Measurements from ENCODE around the gene LRCH1.
A peak's percentile ranks its signal among the peaks of the same experiment; 100 is the strongest.

The LRCH1 gene

DNA sequence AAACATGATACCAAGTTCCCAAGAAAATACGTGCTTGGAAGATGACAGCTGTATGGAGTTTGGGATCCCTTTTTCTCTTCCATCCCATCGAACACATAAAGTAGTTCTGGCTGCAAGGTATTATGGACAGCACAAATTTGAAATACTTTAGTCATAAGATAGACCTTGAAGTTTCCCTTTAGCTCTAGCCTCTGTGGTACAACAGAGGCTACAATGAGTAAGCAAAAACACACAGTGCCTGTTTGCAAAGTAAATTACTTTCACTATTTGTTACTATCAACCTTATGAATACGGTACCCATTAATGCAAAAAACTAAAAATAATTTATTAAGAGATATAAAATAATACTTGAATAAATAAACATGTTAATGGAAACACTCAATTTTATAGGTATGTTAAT is 21.0 kb upstream of the LRCH1 start:
- DNase-seq (ENCODE audit: low read depth in 1 of 2, low spot score in 1 of 2): no peak

DNA sequence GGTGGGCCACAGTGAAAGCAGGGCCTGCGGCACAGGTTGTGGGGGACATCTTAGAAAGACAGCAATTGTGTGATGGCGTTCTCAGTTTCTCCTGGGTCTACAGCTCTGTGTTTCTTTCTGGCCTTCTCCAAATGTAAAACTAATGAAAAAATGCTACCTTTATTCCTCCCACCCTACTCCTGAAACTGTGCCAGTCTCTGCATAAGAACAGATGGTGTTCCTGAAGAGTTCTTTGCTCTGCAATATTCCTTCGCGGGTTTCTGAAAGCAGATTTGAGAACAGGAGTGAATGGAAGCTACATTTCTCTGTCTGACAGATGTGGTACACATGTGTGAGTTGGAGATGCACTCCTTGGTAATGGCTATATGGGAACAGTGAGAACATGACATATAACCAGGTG is 18.0 kb upstream of the LRCH1 start:
- DNase-seq (ENCODE audit: low read depth in 1 of 2, low spot score in 1 of 2): no peak

DNA sequence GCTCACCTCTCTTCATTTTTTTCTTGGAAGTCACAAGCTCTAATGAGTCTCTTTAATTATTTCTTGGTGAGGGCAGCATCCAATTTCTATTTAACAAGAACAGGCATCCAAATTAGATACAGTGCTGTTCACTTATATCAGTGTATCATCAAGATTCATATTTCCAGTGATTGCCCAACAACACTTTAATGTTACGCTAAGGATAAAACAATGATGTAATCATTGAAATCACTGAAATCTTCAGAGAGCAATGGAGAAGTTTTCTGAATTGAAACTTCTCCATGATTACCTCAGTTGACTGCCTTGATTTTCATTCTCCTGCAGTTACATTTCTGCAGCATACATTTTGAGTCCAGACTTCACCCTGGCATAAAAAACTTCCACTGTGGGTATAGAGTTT is 17.1 kb upstream of the LRCH1 start:
- no peak for DNase-seq (ENCODE audit: low read depth in 1 of 2, low spot score in 1 of 2)

DNA sequence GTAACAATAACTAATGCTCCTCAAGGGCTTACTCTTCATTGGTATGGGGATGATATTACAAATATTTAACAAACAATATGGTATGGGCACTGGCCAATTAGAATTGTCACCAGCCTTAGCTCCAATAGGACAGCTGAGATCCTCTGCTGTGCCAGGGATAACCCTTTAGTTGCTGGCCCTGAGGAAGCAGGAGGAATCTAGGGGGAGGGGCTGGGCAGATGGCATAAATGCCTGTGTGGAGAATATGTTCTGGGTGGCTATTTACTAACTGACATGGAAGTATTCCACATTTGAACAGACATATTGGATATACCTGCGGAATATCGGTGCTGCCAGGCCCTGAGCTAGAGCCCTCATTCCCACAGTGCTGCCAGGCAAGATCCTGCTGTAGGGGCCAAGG is 16.6 kb upstream of the LRCH1 start:
- DNase-seq (ENCODE audit: low read depth in 1 of 2, low spot score in 1 of 2): no peak

DNA sequence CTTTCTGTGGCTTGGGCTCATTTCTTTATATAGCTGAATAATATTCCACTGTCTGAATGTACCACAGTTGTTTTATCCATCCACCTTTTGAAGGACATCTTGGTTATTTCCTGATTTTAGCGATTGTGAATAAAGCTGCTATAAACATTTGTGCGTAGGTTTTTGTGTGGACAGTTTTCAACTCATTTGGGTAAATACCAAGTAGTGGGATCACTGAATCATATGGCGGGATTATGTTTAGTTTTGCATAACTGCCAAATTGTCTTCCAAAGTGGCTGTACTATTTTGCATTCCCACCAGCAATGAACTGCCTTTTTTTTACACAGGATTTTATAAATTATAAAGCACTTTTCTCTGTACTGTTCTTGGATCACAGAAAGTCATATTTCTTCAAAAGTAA is 13.7 kb upstream of the LRCH1 start:
- DNase-seq (ENCODE audit: low read depth in 1 of 2, low spot score in 1 of 2): no peak

DNA sequence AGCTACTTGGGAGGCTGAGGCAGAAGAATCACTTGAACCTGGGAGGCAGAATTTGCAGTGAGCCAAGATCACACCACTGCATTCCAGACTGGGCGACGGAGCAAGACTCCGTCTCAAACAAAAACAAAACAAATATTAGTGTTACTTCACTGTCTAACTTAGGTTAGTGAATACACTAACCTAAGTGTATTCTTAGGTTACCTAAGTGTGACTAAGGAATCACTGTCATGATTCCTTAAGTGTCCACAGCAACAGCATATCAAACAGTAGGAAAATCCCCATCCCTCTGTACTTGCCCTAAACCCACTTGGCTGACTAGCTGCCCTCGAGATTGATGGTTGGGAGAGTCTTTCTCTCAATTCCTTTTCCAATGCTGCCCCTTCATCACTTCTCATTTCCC is 11.8 kb upstream of the LRCH1 start:
- DNase-seq (ENCODE audit: low read depth in 1 of 2, low spot score in 1 of 2): no peak

DNA sequence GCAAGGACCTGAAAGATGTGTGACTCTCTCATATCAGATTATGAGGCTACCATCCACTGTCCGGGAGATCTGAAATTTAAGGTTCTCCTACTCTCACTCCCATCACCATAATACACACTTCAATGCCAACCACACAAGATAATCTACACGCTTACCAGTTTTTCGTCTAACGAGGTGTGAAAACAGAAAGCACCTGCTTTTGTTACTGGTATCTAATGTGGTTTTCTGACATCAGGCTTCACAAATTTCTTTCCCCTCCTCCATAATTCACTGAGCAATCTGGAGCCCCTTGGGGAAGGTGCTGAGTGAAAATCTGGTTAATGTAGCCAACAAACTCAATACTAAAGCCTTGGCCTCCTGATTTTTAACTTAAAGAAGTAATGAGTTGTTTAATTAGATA is 10.1 kb upstream of the LRCH1 start:
- DNase-seq (ENCODE audit: low read depth in 1 of 2, low spot score in 1 of 2): no peak

DNA sequence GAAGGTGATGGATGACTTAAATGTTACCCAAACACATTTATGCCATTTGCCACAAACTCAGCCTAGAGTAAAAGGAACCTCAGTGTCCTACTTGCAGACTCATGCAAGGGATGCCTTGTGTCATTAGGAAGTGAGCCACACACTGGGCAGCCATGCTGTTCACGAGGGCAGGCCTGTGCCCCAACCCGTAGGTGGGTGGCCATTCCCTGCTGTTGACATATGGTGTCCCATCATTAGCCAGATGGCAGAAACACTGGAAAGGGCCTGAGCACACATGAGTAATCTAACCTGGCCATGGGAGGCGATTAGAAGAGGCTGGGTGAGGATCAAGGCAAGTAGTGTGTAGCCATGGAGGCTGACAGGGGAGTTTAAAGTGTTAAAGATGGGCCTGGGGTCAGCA is 9.7 kb upstream of the LRCH1 start:
- DNase-seq (ENCODE audit: low read depth in 1 of 2, low spot score in 1 of 2): no peak

DNA sequence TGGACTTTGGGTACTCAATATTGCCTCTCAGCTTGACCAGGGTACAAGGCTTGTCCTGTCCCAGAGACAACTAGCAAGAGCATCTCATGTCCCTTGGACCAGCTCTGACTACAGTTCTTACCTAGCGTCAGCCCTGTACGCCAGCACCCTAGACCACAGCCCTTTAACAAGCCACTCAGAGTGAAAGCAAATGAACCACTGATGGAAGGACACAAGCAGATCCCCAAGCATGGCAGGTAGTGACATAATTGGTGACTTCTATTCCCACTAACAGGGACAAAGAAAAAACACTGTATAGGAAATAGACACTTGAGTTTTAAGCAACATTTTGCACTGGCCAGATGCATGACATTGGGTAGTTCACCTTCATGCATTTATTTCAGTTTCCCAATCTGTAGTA is 8.8 kb upstream of the LRCH1 start:
- DNase-seq (ENCODE audit: low read depth in 1 of 2, low spot score in 1 of 2): no peak

DNA sequence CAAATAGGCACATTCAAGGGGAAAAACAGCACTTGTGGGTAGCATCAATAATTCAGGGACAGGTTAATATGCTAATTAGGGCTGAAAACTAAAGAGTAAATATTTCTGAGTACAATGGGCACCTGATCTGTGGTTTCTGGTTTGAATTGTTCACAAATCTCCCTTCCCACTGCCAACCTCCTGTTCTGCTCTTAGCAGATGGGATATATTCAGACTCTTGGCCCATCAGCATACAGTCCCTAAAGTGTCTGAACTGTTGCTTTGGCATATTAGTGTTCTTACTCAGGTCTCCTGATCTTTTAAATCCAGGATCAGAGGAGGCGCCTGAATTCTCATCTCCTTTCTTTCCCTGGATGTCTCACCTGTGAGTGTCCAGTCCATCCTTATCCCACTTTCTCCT is 8.2 kb upstream of the LRCH1 start:
- no peak for DNase-seq (ENCODE audit: low read depth in 1 of 2, low spot score in 1 of 2)

DNA sequence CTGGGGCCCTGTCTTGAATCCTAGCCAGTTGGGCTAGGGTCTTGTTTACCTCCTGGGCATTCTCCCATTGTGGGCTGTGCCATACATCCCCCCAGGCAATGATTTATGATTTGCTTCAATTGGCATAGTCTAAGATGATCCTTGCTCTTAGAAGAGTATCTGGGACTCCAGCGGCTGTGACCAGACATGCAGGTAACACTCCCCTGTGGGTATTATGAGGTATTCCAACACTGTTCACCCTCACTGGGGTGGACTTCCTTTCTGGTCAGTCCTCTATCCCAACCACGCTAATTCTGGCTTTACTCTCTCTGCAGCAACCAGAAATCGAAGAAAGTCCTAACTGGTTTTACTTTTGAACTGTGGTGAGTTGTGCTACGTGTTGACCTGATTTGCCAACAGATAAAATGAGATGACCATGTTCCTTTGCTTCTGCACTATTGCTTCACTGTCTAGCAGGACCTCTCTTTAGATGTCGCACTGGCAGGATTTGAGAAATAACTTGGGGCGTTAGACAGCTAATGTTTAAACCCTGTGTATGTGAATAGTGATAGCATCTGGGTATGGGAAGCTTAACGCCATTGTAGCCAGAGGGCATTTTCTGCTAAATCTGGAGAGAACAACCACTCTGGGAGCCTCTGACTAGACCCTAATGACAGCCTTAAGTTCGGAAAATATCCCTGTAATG is 6.7 kb upstream of the LRCH1 start:
- DNase-seq (ENCODE audit: low read depth in 1 of 2, low spot score in 1 of 2): no peak

DNA sequence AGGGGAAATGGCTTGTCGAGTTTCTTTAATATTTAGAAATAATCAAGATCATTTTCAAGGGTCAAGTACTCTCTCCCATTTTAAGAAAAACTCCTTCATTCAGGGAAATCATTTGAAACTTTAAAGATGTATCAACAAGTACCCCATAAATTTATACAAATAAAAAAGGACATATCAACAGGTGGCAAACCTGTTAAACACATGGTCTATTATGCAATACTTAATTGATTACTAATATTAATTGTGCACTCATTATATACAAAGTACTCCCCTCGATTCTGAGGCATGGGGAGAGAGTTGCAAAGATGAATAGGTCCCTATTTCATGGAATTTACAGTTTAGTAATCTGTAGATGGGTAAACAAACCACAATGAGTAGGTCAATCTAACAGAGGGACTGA is 2.1 kb upstream of the LRCH1 start:
- DNase-seq (ENCODE audit: low read depth in 1 of 2, low spot score in 1 of 2): no peak

DNA sequence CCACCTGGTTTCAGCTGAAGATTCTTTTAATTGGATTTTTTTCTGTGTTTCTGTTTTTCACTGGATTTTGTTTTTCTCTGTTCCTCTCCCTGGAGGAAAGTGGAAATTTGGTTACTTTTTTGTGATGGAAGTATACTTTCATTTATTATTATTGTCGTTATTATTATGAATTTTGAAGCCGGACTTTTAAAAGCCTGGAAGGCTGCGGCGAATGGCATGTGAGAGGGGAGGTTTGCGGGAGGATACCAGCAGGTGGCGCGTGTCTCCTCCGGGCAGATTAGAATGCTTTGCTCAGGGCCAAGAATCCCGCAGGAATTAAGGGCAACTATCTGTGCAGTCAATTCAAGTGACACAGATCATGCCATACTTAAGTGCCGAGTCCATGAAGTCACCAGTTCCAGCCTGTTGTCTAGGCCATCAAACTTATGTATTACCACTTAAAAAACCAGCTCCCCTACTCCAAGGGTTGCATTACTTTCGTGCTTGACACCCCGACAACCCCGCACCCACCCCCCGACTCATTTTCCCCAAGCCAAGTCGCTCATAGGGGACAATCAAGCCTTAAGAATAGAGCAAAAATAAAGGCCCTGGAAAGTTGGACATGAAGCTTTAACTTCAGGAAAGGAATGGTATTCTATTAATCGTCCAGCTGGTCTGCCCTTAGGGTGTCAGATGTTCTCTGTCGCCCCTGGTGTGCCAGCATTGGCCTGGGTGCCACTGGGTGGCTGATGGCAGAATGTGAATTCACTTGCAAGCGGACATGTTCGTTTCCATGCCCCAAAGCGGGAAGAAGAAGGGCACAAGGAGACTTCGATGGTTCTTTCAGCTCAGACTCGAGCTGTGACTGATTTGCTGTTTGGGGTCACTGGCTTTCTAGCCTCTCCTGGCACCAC is 1.3 kb upstream of the LRCH1 start:
- peak; percentile 32 to 41 for DNase-seq (ENCODE audit: low read depth in 1 of 2, low spot score in 1 of 2)

DNA sequence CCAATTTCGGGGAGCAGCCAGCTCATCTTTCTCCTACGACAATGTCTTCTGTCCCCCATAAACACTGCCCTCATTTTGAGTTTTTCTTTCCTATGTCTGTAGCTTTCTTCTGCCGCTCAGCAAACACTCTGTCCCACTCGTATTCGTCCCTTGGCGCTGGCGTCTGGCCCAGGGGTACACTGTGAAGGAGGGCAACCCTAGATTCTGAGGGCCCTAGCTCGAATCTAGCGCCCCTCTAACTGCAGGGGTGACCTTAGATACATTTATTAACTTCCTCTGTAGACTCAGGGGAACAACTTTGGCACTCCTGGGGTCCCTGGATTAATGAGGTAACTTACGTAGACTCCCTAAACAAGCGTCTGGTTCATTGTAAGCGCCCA is 677 bp upstream of the LRCH1 start:
- DNase-seq (ENCODE audit: low read depth in 1 of 2, low spot score in 1 of 2): no peak

DNA sequence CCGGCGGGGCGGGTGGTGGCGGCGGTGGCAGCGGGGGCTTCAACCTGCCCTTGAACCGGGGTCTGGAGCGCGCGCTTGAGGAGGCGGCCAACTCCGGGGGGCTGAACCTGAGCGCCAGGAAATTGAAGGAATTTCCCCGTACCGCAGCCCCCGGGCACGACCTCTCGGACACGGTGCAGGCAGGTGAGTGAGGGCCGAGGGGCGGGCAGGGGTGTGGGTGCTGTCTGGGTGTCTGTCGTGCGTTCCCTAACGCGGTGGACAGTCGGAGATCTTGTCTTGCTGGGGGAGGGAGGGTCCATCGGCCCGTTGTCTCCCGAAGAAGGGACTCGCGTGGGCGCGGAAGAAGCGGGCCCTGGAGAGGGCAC is 533 bp downstream of the LRCH1 start:
- DNase-seq (ENCODE audit: low read depth in 1 of 2, low spot score in 1 of 2): no peak

DNA sequence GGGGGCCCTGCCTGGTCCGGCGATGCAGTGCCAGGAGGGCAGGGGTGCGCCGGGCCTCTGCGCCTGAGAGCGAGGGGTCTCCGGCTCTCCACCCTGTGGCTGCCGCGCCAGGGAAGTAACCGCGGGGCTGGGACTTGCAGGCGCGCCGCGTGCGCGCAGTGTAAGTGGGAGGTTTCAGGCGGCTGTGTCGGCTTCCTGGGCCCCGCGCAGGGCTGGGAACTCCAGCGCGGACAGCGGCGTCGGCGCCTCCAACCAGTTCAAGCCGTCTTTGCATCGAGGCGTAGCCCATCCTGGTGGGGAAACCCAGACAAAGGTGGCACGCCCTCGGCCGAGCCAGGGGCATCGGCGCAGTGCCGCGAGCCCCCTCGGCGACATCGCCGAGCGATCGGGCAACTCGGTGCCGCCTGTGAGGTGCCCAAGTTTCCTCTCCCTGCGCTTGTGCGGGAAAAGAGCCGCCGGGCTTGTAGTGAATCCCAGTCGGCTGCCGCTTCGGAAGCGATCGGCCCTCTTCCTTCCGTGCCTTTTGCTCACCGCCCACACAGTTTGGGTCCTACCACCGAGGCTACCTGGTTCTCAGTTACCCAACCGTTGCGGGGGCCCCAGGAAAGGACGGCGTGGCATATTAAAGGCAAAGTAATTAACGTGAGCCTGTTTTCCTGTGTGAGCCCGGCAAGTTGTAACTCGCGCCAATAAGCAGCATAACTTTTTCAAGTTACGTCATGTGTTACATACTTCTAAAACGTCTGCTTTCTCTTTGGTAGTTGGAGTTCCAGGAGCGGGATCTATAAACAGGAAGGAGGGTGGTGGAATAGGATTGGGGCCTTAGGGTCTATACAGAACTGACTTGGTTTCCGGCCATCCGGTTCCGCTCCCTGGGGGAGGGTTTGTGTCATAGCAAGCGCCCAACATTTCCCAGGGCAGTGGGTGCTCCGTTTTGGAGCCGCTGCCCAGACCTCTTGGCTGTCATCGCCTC is 1.2 kb downstream of the LRCH1 start:
- peak; percentile 50 to 52 for DNase-seq (ENCODE audit: low read depth in 1 of 2, low spot score in 1 of 2)

DNA sequence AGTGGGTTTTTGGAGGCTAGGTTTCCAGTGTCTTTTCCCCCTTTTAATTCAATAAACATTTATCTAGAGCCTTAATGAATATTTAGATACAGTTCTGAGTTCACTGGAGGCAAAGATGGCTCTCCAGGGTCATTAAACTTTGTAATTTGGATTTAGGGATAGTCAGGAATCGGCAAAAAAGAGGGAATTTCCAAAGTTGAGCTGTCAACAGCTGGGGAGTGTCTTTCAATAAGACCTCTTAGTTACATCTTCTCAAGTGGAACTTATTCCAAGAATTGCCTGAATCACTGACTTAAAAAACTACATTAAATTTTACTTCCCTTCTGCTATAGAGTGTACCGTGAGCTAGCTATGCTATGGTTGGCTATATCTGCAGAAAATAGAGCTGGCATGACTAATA is 2.0 kb downstream of the LRCH1 start:
- no peak for DNase-seq (ENCODE audit: low read depth in 1 of 2, low spot score in 1 of 2)

DNA sequence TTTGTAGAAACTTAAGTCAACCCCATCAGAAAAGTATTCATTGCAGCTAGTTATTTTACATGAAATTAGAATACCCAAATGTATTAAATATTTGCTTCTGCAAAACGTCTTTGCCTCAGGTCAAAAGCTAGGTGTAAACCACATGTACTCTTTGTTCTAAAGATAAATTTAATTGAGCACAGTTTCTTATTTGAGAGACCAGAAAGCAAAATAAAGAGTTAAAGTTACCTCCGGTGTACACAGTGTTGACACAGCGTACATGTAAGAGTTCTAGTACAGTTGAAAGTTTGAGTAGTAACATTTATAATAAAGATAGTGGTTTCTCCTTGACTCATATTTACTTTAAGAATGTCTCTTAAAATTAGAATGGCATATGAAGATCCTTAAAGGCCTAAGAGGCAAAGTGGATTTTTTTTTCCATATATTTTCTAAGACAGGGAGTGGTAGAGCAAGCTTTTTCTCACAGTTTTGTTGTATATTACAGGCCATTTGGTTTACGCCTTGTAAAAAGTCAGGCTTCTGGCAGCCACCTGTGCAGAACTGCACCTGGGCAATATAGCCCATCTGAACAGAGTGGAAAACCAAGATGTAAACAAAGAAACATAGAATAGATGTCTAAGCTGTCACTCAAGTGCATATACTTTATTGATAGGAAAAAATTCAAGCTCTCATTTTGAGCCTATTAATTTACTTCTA is 2.9 kb downstream of the LRCH1 start:
- no peak for DNase-seq (ENCODE audit: low read depth in 1 of 2, low spot score in 1 of 2)

DNA sequence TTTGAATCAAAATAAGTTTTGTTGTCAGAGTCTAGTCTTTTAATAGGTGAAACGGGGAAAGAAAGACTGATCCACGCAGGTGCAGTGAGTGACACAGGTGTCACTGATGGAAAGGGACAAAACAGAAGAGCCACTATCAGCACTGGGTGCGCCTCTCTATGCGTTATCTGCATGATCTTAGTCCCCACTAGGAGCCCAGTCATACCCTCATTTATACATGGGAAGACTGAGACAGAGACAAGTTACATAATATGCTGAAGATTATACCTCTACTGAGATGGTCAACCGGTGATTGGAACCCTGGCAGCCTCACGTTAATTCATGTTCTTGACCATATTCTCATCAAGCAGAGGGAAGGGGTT is 3.4 kb downstream of the LRCH1 start:
- no peak for DNase-seq (ENCODE audit: low read depth in 1 of 2, low spot score in 1 of 2)

DNA sequence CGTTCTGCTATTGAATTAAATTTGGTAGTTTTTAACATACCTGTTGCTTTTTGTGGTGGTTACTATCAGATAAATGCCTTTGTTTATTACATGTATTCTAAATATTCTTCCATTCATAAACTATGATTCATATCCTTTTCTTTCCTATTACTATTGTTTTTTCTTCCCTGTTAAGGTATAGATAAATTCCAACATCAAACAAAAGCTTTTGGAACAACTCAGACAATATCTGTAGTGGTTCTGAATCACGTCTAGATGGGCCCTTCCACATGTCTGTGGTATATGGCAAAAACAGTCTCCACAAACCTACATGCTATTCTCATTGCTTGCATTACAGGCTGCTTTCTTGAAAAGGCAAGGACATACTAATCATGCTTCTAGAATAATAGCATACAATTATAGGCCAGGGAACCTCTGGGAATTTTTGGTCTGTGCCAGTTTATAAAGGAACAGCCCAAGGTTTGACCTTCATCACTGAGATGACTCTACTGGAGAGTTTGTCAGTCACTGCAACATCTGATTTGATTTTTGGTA is 6.4 kb downstream of the LRCH1 start:
- no peak for DNase-seq (ENCODE audit: low read depth in 1 of 2, low spot score in 1 of 2)

DNA sequence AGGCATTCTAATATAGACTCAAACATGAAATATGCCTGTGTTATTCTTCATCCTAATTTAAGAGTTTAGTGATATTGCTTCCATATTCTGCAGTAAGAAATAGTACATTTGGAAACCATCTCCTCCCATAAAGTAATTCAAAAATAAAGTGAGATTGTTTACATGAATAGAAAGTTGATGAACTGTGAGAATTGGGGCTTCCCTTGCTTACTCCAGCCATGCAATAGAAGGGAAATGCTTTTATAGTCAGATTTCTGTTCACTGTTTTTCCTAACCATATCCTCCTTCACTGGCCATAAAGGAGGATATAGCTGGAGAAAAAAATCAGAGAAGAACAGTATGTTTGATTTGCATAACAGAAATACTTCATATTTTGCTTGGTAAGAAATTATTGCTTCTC is 7.8 kb downstream of the LRCH1 start:
- DNase-seq (ENCODE audit: low read depth in 1 of 2, low spot score in 1 of 2): no peak
